ENCODE data around the gene GPANK1. TPM values are rescaled to one million over a fixed set of nuclear protein-coding genes. Genes with fewer than 3 reads are reported as not detected.

GPANK1 gene
- total and polyA plus RNA-seq, 2 donors (not counting 1 experiment from before 2014, with no cell fraction given) = 13.1 to 15.0 TPM

GRCh38 chr6:31622684-31623091 is 42.1 kb downstream of the GPANK1 start:
- Histone ChIP-seq H3K4me3 (replicated peaks in 1 of 4; ENCODE audit: control extremely low read depth in 1 of 4, insufficient read depth in 1 of 4, low read depth in 3 of 4, low read length in 4 of 4) (peak overlapping the region; percentile 75 to 99 (median 92)), H3K79me2 (ENCODE audit: control insufficient read depth, insufficient read depth, low read length) (peaks cover 56% of the 10 kb centered on the region), H3K27me3 (ENCODE audit: control insufficient read depth, insufficient read depth, low read length) (no peaks in the 10 kb centered on the region), H3K36me3 (ENCODE audit: control insufficient read depth, insufficient read depth, low read length) (peaks cover 27% of the 10 kb centered on the region), H2AFZ (ENCODE audit: low read length) (no peak overlapping the region), H3K9me3 (ENCODE audit: control insufficient read depth, insufficient read depth, low read depth, low read length) (no peaks in the 10 kb centered on the region), H3K9ac (ENCODE audit: insufficient read depth, low read length) (no peak overlapping the region), H3K4me2 (ENCODE audit: extremely low read depth, insufficient read depth, low read length) (peak overlapping the region; percentile 99), H4K20me1 (ENCODE audit: control insufficient read depth, extremely low read depth, insufficient read depth, low read length) (no peaks in the 10 kb centered on the region), H3K27ac (ENCODE audit: insufficient read depth, low read length) (no peak overlapping the region), H3K4me1 (ENCODE audit: control insufficient read depth, extremely low read depth, insufficient read depth, low read length) (peaks cover 2% of the 10 kb centered on the region)
- no peak for DNase-seq (ENCODE audit: low read depth in 2 of 2)
- TF ChIP-seq EZH2 (IDR thresholded peaks at IDR 0.05; ENCODE audit: low read length, missing control alignments) = no peak
- TF ChIP-seq CTCF (conservative IDR thresholded peaks at IDR 0.05 in 1 of 2, IDR thresholded peaks at IDR 0.05 in 1 of 2; ENCODE audit: low read depth in 1 of 2, low read length in 2 of 2) = no peak

- H3K79me2 ChIP-seq (ENCODE audit: control insufficient read depth, insufficient read depth, low read length) = peaks cover 51% of the 10 kb centered on the region
- H3K4me3 ChIP-seq (replicated peaks in 1 of 4; ENCODE audit: control extremely low read depth in 1 of 4, insufficient read depth in 1 of 4, low read depth in 3 of 4, low read length in 4 of 4) = peak overlapping the region; percentile 75 to 99 (median 92)
- peaks cover 2% of the 10 kb centered on the region for H3K4me1 ChIP-seq (ENCODE audit: control insufficient read depth, extremely low read depth, insufficient read depth, low read length)
- TF ChIP-seq CTCF (conservative IDR thresholded peaks at IDR 0.05 in 1 of 2, IDR thresholded peaks at IDR 0.05 in 1 of 2; ENCODE audit: low read depth in 1 of 2, low read length in 2 of 2) (no peak), EZH2 (IDR thresholded peaks at IDR 0.05; ENCODE audit: low read length, missing control alignments) (no peak)
- no peak overlapping the region for H2AFZ ChIP-seq (ENCODE audit: low read length)
- peak overlapping the region; percentile 100 for H3K27ac ChIP-seq (ENCODE audit: insufficient read depth, low read length)
- H3K36me3 ChIP-seq (ENCODE audit: control insufficient read depth, insufficient read depth, low read length) = peaks cover 21% of the 10 kb centered on the region
- H4K20me1 ChIP-seq (ENCODE audit: control insufficient read depth, extremely low read depth, insufficient read depth, low read length) = no peaks in the 10 kb centered on the region
- no peak for DNase-seq (ENCODE audit: low read depth in 2 of 2)
- H3K27me3 ChIP-seq (ENCODE audit: control insufficient read depth, insufficient read depth, low read length) = no peaks in the 10 kb centered on the region
- no peaks in the 10 kb centered on the region for H3K9me3 ChIP-seq (ENCODE audit: control insufficient read depth, insufficient read depth, low read depth, low read length)
- peak overlapping the region; percentile 99 for H3K4me2 ChIP-seq (ENCODE audit: extremely low read depth, insufficient read depth, low read length)
- peak overlapping the region; percentile 95 for H3K9ac ChIP-seq (ENCODE audit: insufficient read depth, low read length)
Observed at GRCh38 chr6:31621991-31622390, 42.8 kb downstream of the GPANK1 start.

- no peak for DNase-seq (ENCODE audit: low read depth in 2 of 2)
- Histone ChIP-seq H4K20me1 (ENCODE audit: control insufficient read depth, extremely low read depth, insufficient read depth, low read length) (no peaks in the 10 kb centered on the region), H3K4me1 (ENCODE audit: control insufficient read depth, extremely low read depth, insufficient read depth, low read length) (peaks cover 2% of the 10 kb centered on the region), H3K27ac (ENCODE audit: insufficient read depth, low read length) (peak overlapping the region; percentile 100), H3K4me3 (replicated peaks in 1 of 4; ENCODE audit: control extremely low read depth in 1 of 4, insufficient read depth in 1 of 4, low read depth in 3 of 4, low read length in 4 of 4) (peak overlapping the region; percentile 75 to 99 (median 92)), H3K9ac (ENCODE audit: insufficient read depth, low read length) (peak overlapping the region; percentile 95), H3K4me2 (ENCODE audit: extremely low read depth, insufficient read depth, low read length) (peak overlapping the region; percentile 99), H3K36me3 (ENCODE audit: control insufficient read depth, insufficient read depth, low read length) (peaks cover 19% of the 10 kb centered on the region), H3K27me3 (ENCODE audit: control insufficient read depth, insufficient read depth, low read length) (no peaks in the 10 kb centered on the region), H3K9me3 (ENCODE audit: control insufficient read depth, insufficient read depth, low read depth, low read length) (no peaks in the 10 kb centered on the region), H3K79me2 (ENCODE audit: control insufficient read depth, insufficient read depth, low read length) (peaks cover 51% of the 10 kb centered on the region), H2AFZ (ENCODE audit: low read length) (no peak overlapping the region)
- TF ChIP-seq EZH2 (IDR thresholded peaks at IDR 0.05; ENCODE audit: low read length, missing control alignments) (no peak), CTCF (conservative IDR thresholded peaks at IDR 0.05 in 1 of 2, IDR thresholded peaks at IDR 0.05 in 1 of 2; ENCODE audit: low read depth in 1 of 2, low read length in 2 of 2) (no peak)
Observed at GRCh38 chr6:31621320-31621939, 43.4 kb downstream of the GPANK1 start.
